Measurements from ENCODE around the gene E4F1.
A peak's percentile ranks its signal among the peaks of the same experiment; 100 is the strongest.
"Not testable (repeated sequence)": the region's sequence is repeated elsewhere in the genome, so short reads cannot be mapped to it uniquely, and the experiment has no call there.

E4F1 gene

DNA sequence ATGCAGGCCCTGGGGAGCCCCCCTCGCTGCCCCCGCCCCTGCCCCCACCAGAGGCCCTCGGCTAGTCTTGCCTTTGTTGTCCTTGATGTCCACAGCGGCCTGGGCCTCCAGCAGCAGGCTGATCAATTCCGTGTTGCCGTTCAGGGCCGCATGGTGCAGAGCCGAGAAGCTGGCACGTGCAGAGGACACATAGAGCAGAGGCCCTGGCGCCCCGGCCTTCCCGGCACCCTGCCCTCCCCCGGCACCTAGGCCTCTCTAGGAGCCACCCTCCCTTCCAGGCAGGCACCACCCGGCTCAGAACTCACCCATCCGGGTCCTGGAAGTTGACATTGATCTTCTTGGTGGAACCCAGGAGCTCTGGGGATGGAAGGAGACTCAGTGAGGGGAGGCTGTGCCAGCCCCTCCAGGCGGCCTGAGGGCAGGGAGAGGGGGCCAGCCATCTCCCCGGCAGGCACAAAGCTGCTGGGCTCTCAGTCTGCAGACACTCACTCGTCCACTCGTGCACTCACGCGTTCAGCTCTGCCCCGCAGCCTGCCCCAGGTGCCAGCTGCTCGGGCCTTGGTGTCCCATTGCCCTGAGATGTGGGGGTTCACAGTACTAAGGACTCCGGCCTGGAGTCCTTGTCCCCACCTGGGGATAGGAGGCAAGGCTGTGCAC is 33.3 kb upstream of the E4F1 start:
- no peak for DNase-seq (ENCODE audit: low spot score)

DNA sequence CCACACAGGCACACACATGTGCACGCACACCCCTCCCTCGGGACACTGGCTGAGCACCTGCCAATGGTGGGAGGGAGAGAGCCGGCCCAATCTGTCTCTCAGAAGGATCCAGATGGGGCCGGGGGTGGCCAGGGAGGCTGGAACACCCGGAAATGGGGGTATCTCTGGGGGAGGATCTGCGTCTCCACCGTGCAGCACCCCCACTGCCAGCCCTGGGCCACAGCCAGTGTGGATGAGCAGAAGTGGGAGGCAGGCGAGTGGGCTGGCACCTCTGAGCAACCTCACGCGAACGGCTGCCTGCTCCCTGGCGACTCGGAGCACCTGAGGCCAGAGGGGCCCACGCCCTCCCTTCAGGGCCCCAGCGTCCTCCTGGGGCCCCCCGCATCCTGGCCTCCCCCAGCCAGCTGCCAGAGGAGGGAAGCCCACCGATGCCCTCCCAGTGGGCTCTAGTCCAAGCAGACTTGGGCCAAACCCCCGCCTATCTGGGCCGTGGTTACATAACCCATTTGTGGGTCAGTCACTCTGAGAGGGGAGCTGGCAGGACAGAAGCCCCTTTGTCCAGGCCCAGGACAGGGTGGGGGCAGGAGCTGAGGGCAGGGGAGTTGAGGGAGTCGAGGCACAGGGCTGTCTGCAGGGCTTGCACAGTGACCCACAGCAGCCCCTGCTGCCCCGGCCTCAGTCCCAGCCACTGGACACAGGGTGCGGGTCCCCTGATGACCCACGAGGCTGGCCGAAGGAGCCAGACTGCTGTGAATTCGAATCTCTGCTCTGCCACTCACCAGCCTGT is 32.5 kb upstream of the E4F1 start:
- no peak for DNase-seq (ENCODE audit: low spot score)

DNA sequence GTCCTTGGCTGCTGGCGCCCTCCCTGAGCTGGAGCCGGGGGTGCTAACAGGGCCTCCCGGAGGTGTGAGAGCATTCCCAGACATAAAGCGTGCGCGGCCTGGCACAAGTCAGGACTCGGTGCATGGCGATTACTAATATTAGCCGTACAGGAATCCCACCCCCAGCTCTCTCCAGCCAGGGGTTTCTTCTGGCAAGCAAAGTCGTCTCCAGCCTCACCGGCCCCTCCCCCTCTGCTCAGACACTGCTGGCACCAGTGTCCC is 32.0 kb upstream of the E4F1 start:
- DNase-seq (ENCODE audit: low spot score) = no peak

DNA sequence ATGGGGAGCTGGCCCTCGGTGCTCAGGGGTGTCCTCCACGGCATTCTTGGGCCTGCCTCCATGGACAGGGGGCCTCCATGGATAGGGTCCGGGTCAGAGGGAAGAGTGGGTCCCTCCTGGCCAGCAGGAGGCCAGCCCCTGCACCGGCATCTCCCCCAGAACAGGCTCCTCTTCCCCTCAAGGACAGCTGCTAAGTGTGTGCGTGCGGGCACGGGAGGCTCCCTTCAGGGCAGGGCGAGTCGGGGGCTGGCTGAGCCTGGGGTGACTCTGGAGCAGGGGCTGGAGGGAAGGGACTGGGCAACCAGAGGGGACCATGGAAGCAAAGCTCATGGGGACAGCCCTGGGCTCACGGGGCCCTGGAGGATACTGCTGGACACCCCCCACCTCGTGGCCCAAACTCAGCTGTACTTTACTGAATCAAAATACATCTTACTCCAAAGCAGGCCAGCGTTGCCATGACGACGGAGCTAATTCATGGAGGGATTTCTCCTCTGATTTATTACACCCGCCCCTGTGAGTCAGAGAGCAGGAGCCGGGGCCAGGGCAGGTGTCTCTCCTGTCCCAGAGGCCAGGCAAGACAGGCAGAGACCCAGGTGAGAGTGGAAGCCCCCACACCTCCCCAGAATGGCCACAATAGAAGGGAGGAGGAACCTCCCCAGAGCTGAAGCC is 29.1 kb upstream of the E4F1 start:
- DNase-seq (ENCODE audit: low spot score) = peak; percentile 52

DNA sequence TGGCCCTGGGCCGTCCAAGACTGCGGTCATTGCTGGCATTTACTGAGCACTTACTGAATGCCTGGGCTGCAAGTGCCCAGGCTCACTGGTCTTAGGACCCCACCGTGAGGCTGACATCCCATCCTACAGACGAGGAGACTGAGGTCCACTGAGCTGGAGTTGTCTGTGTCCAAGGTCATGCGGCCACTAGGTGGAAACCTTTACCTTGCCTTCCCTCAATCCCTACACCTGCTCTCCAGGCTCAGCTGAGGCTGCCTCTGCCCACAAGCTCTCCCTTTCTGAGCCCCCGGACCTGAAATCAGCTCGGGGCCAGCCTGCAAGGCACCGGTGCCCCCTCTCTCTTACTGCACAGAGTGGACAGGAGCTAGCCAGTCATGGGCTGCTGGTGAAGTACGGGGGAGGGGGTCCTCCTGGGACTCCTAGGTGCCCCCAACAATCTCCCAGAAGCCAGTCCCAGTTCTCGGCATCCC is 28.5 kb upstream of the E4F1 start:
- peak; percentile 77 for DNase-seq (ENCODE audit: low spot score)

DNA sequence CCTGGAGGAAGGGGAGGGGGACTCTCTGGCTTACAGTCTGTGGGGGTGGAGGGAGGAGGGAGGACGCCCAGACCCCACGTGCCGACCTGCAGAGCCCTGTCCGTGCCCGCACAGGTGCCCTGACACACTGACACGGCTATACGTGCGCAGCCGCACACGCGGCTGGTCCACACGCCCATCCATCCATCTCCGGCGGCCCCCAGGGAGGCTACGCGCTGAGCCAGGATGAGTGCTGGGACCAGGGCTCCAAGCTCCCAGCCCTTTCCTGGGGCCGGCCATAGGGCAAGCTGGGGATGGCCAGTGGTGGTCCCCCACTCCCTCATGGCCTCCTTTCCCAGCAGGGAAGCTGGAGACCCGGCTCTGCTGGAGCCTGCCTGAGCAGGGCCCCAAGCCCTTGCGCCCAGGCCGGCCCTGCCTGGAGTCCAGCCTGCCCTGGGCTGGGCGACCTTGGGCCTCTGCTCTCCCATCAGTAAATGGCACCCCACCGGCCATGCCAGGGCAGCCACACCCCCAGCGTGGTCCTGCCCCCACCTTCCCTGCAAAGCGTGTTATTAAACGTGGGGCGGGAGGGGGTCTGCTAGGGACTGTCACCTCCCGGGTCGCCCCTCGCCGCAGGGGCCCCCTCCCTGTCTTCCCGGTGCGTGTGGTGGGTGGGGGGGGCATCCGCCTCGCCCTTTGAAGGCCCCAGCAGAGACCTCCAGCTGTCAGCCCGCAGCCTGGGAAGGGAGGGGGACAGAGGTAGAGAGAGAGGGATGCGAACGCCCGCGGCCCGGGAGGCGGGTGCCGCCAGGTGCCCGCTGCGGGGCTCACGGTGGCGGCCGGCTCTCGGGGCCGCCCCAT is 27.8 kb upstream of the E4F1 start:
- no peak for DNase-seq (ENCODE audit: low spot score)

DNA sequence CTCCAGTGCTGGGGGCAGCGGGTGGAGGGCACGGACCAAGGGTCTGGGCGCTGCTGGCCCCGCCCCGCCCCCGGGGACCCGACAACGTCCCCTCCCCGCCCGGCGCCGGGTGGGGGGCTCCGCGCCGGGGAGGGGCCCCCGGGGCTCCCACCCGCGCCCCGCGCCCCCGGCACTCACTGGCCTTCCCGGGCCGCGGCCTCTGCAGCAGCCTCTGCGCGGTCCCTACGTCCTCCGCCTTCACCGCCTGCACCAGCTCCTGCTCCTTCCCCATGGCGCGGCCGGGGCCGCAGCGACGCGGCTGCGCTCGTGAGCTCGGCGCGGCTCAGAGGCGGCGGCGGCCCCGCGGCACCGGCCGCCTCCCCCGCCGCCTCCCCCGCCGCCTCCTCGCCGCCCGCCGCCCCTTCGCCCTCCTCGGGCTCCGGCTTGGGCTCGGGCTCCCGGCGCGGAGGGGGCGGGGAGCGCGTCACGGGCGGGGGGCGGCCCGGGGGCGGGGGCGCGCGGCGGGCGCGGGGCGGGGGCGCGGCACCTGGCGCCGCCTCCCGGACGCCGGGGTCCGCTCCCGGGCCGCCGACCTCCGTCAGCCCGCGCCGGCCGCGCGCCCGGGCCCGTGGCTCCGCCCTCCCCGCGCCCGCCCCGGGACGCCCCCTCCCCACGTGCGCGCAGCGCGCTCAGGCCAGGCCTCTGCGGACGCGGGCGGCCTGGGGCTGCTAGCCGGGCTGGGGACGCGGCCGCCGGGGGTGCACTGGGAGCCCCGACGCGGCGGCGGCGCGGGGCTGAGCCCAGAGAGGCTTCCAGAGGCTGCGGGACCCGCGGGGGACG is 27.0 kb upstream of the E4F1 start, which contains the start of gene CASKIN1:
TSS of gene CASKIN1 (minus strand) at position 444 of the 819 bp plus-strand sequence. CDS start at position 271, 173 bp downstream.
- peak; percentile 36 for DNase-seq (ENCODE audit: low spot score)

DNA sequence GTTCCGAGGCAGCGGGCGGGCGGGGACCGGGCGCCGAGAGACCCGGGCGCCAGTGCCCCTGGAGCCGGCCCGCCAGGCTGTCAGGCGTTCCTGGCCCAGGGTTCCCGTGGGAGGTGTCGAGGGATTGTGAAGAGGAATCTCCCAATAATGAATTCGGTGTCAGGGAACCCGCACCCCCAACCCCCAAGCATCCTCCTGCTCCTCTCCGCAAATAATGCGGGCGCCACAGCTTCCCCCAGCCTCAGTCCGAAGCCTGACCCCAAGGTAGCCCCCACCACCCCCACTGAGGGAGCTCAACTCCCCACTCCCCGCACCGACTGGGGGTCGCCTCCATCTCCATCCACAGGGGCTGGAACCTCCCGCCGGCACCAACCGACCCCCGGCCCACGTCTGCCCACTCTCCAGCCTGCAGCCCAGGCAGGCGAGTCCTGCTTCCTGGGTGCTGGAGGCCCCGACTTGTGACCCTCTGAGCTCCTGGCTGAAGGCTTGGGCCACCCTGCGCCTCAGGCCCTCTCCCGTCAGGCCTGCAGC is 26.3 kb upstream of the E4F1 start:
- no peak for DNase-seq (ENCODE audit: low spot score)

DNA sequence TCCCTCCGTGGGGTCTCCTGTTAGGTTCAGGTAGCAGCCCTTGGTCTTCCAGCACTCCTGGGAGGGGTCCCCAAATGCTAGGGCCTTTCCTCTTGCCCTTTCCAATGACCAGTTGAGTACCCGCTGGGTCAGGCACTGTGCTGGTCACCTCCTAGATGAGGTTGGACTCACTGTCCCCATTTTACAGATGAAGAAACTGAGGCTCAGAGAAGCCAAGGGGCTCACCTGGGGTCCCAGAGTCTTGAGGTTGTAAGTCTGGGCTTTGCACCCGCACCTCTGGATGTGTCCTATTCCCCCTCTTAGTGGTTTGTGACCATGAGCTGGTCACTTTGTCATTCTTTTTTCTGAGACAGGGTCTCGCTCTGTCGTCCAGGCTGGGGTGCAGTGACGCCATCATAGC is 25.6 kb upstream of the E4F1 start:
- DNase-seq (ENCODE audit: low spot score) = no peak

GRCh38 chr16:2198283-2198682 is 25.1 kb upstream of the E4F1 start:
- no peak for DNase-seq (ENCODE audit: low spot score)

DNA sequence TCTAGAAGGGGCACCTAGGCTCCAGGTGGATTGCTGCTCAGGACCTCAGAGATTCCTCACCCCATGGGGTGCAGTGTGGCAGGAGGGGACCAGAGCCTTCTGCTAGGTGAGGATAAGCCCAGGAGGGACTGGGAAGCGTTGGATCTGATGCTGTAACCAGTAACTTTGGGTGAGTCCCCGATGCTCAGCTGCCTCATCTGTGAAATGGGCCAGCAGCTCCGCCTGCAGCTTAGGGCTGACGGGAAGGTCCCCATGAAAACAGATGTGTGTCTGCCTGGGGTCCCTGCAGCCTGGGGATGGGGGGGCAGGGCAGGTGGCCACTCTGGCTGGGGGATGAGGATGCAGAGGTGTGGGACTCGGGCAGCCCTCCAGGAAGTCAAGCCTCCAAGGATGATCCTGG is 24.3 kb upstream of the E4F1 start:
- no peak for DNase-seq (ENCODE audit: low spot score)

GRCh38 chr16:2199621-2200139 is 23.7 kb upstream of the E4F1 start:
- no peak for DNase-seq (ENCODE audit: low spot score)

DNA sequence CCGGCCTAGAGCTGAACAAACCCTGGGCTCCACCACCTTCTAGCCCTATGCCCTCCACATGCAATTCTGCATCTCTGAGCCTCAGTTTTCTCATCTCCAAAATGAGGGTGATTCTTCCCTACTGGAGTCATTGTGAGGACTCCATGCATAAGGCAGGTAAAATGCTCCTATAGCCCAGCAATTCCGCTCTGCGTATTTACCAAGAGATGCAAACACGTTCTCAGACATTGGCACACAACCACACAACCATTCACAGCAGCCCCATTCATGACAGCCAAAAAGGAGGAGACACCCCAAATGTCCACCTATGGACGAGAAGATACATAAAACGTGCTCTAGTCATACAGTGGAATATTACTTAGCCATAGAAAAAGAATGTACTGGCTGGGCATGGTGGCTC is 23.1 kb upstream of the E4F1 start:
- DNase-seq (ENCODE audit: low spot score) = no peak

GRCh38 chr16:2203119-2203688 is 20.2 kb upstream of the E4F1 start:
- DNase-seq (ENCODE audit: low spot score) = not testable (repeated sequence)

DNA sequence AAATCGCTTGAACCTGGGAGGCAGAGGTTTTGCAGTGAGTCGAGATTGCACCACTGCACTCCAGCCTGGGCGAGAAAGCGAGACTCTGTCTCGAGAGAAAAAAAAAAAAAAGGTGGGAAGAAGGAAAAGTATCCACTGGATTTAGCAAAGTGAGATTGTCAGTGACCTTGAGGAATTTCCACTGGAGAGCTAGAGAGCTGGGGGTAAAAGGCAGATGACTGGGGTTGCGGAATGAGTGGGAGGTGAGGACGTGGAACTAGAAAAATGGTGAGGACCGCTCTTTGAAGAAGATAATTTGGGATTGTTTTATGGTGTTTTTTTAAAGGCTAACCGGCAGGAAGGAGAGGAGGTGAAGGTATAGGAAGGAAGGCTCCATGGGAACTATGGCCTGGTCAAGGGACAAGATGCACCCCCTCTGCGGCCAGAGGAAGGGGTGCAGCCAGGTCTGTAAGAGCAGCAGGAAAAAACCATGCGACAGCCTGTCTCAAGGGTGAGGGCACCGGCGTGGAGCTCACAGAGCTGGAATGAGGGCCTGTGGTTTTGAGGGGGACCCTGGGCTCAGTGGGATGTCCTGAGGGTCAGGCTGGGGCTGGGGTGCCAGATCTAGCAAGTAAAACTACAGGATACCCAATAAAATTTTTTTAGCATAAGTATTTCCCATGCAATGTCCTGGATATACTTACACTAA is 18.8 kb upstream of the E4F1 start:
- no peak for DNase-seq (ENCODE audit: low spot score)

GRCh38 chr16:2205104-2205966 is 18.1 kb upstream of the E4F1 start, which contains the start of gene MLST8:
TSS of gene MLST8 (plus strand) at chr16:2205454. CDS start at chr16:2206086, 632 bp downstream.
- DNase-seq (ENCODE audit: low spot score) = peak; percentile 68

- DNase-seq (ENCODE audit: low spot score) = no peak
Observed at GRCh38 chr16:2205967-2206313, 17.5 kb upstream of the E4F1 start.

DNA sequence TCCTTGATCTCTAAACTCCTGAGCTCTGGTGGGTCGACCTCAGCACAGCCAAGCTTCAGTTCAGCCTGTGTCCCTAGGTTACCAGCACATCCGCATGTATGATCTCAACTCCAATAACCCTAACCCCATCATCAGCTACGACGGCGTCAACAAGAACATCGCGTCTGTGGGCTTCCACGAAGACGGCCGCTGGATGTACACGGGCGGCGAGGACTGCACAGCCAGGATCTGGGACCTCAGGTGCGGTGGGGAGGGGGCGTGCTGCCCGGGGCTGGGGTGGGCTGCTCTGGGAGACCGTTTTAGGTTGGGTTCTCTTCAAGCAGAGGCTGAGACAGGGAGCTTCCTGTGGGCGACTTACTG is 17.0 kb upstream of the E4F1 start:
- no peak for DNase-seq (ENCODE audit: low spot score)

All from SW480 (cell line).